Activated B cell treated with CpG ODN at 0.5 μM for 24 hours (primary cell): ENCODE measurements around the gene PHF21A. TPM values are rescaled to one million over a fixed set of nuclear protein-coding genes. Genes with fewer than 3 reads are reported as not detected.
A peak's percentile ranks its signal among the peaks of the same experiment; 100 is the strongest.

Experiments
- ATAC-seq: fragments of 200-7000 bp; cut with Tn5 transposase; one replicate; pipeline ENCODE4 v1.10.0; 2021; ENCODE audit warnings: low read depth, mild to moderate bottlenecking, moderate library complexity
- CTCF ChIA-PET: fragments of 350-600 bp; sonication (Branson Sonifier 250); formaldehyde crosslinking; loops from one replicate; lab custom pipeline; 2021; ENCODE audit warnings: antibody characterized with exemption; lab: Charles Lee
- POLR2A ChIA-PET: fragments of 350-600 bp; sonication (Branson Sonifier 250); formaldehyde crosslinking; loops from one replicate; lab custom pipeline; 2021; ENCODE audit warnings: antibody characterized with exemption; lab: Charles Lee
- DNase-seq: peaks from one replicate; pipeline ENCODE4 v3.0.0; 2022
- H3K27ac Mint-ChIP-seq: one replicate; pipeline ENCODE4 v1.8.0; 2020; ENCODE audit warnings: mixed read lengths
- H3K27me3 Mint-ChIP-seq: one replicate; pipeline ENCODE4 v1.8.0; 2021; ENCODE audit warnings: mixed read lengths
- H3K36me3 Mint-ChIP-seq: one replicate; pipeline ENCODE4 v1.8.0; 2021; ENCODE audit warnings: low read depth, mixed read lengths
- H3K4me1 Mint-ChIP-seq: one replicate; pipeline ENCODE4 v1.8.0; 2021; ENCODE audit warnings: mixed read lengths
- H3K4me3 Mint-ChIP-seq: one replicate; pipeline ENCODE4 v1.8.0; 2020; ENCODE audit warnings: mild to moderate bottlenecking, mixed read lengths
- H3K9me3 Mint-ChIP-seq: one replicate; pipeline ENCODE4 v1.8.0; 2020; ENCODE audit warnings: mixed read lengths
- CTCF ChIP-seq: fragments of 200-600 bp; IDR thresholded peaks from one replicate; pipeline ENCODE4 v1.8.0; 2022; ENCODE audit warnings: antibody characterized with exemption, mild to moderate bottlenecking
- intact Hi-C: fragments of 100-400 bp; cut with micrococcal nuclease; formaldehyde crosslinking; loops from one replicate; pipeline ENCODE4 v1.15.1; 2024
- total RNA-seq: library from RNA; stranded (reverse); gene quantifications from 2 replicates; pipeline ENCODE4 v1.2.3, GENCODE V29; 2022

The PHF21A gene
- total RNA-seq, 1 donor from 2014 or later = 71.0 TPM

- no peak for TF ChIP-seq CTCF
- POLR2A ChIA-PET = no interaction called here
- Mint-ChIP-seq H3K27ac (no peak overlapping the region), H3K36me3 (no peaks in the 10 kb centered on the region), H3K27me3 (no peaks in the 10 kb centered on the region), H3K4me1 (peaks cover 3% of the 10 kb centered on the region), H3K9me3 (no peaks in the 10 kb centered on the region), H3K4me3 (no peak overlapping the region)
- CTCF ChIA-PET = interaction anchor here (1.1 to 4.9 kb wide), 3 partner anchors 138 to 238 kb away, joined by 3 to 78 read pairs (median 5); no protein-coding TSS in a partner anchor
- ATAC-seq = no peak
- intact Hi-C loops = no loop called here
- DNase-seq = no peak
These were observed 111.6 kb downstream of the PHF21A start for GRCh38 chr11:46009647-46010046.

GRCh38 chr11:46006418-46007070, 114.7 kb downstream of the PHF21A start:
- Mint-ChIP-seq H3K4me1 (peaks cover 3% of the 10 kb centered on the region), H3K9me3 (no peaks in the 10 kb centered on the region), H3K27ac (no peak overlapping the region), H3K27me3 (no peaks in the 10 kb centered on the region), H3K36me3 (no peaks in the 10 kb centered on the region), H3K4me3 (no peak overlapping the region)
- peak; percentile 20 for TF ChIP-seq CTCF
- ChIA-PET CTCF (interaction anchor here (0.6 to 4.9 kb wide), 34 partner anchors 11 to 245 kb away, joined by 3 to 78 read pairs (median 4); partner anchors contain the start of genes CRY2 and PEX16), POLR2A (interaction anchor here (1.0 to 1.4 kb wide), 4 partner anchors 77 to 235 kb away, joined by 5 to 7 read pairs (median 6); partner anchors contain the start of genes CRY2 and PEX16)
- DNase-seq (no peak), ATAC-seq (peak; percentile 76)
- intact Hi-C loops = loop anchor here (1.0 kb wide), 6 partner anchors 41 to 235 kb away; partner anchors contain the start of genes MAPK8IP1 and PEX16

- POLR2A ChIA-PET = no interaction called here
- CTCF ChIA-PET = interaction anchor here (1.1 kb wide), 1 partner anchor 232 kb away, joined by 5 read pairs; no protein-coding TSS in a partner anchor
- Mint-ChIP-seq H3K27me3 (no peaks in the 10 kb centered on the region), H3K4me3 (no peak overlapping the region), H3K36me3 (no peaks in the 10 kb centered on the region), H3K9me3 (no peaks in the 10 kb centered on the region), H3K27ac (no peak overlapping the region), H3K4me1 (peaks cover 3% of the 10 kb centered on the region)
- no peak for ATAC-seq
- DNase-seq = no peak
- intact Hi-C loops = no loop called here
- no peak for TF ChIP-seq CTCF
These were observed 117.7 kb downstream of the PHF21A start for GRCh38 chr11:46003572-46003971.

GRCh38 chr11:46002189-46002588, 119.1 kb downstream of the PHF21A start:
- DNase-seq = no peak
- no peak overlapping the region for H3K4me3 Mint-ChIP-seq
- POLR2A ChIA-PET = no interaction called here
- TF ChIP-seq CTCF = no peak
- no peaks in the 10 kb centered on the region for H3K27me3 Mint-ChIP-seq
- ATAC-seq = no peak
- intact Hi-C loops = no loop called here
- no peaks in the 10 kb centered on the region for H3K9me3 Mint-ChIP-seq
- H3K36me3 Mint-ChIP-seq = no peaks in the 10 kb centered on the region
- H3K4me1 Mint-ChIP-seq = peaks cover 3% of the 10 kb centered on the region
- no peak overlapping the region for H3K27ac Mint-ChIP-seq
- CTCF ChIA-PET = no interaction called here

GRCh38 chr11:46001448-46001914, 119.8 kb downstream of the PHF21A start:
- intact Hi-C loops = no loop called here
- POLR2A ChIA-PET = no interaction called here
- ATAC-seq = no peak

More at GRCh38 chr11:46001448-46001914, 119.8 kb downstream of the PHF21A start:
- H3K27ac Mint-ChIP-seq = no peak overlapping the region
- no peak for DNase-seq
- TF ChIP-seq CTCF = no peak
- no peaks in the 10 kb centered on the region for H3K9me3 Mint-ChIP-seq
- H3K36me3 Mint-ChIP-seq = no peaks in the 10 kb centered on the region
- H3K4me3 Mint-ChIP-seq = no peak overlapping the region
- H3K4me1 Mint-ChIP-seq = peaks cover 3% of the 10 kb centered on the region
- no peaks in the 10 kb centered on the region for H3K27me3 Mint-ChIP-seq
- CTCF ChIA-PET = interaction anchor here (1.5 kb wide), 1 partner anchor 129 kb away, joined by 4 read pairs; no protein-coding TSS in a partner anchor
